Fibroblast of pulmonary artery (primary cell): ENCODE measurements around the gene KBTBD8.

ENCODE experiments used
- DNase-seq: peaks from one replicate; pipeline ENCODE4 v3.0.0-alpha.2; 2010; ENCODE audit warnings: low read depth
- H3K4me3 ChIP-seq: replicated peaks from 2 replicates; pipeline ENCODE4 v1.5.1; 2011; ENCODE audit warnings: low read depth, mild to moderate bottlenecking, control low read depth, low read length, moderate library complexity
- TF ChIP-seq, protein P1 (sequence below): IDR thresholded peaks from 2 replicates; pipeline ENCODE4 v1.5.1; 2011; ENCODE audit warnings: mild to moderate bottlenecking, control low read depth, low read length, inconsistent platforms; ENCODE audit errors: missing control alignments

Gene KBTBD8

GRCh38 chr3:67048067-67048714, 50.1 kb downstream of the KBTBD8 start:
- H3K4me3 ChIP-seq, result no peak overlapping the region
- no peak for DNase-seq
- TF ChIP-seq, protein P1, sequence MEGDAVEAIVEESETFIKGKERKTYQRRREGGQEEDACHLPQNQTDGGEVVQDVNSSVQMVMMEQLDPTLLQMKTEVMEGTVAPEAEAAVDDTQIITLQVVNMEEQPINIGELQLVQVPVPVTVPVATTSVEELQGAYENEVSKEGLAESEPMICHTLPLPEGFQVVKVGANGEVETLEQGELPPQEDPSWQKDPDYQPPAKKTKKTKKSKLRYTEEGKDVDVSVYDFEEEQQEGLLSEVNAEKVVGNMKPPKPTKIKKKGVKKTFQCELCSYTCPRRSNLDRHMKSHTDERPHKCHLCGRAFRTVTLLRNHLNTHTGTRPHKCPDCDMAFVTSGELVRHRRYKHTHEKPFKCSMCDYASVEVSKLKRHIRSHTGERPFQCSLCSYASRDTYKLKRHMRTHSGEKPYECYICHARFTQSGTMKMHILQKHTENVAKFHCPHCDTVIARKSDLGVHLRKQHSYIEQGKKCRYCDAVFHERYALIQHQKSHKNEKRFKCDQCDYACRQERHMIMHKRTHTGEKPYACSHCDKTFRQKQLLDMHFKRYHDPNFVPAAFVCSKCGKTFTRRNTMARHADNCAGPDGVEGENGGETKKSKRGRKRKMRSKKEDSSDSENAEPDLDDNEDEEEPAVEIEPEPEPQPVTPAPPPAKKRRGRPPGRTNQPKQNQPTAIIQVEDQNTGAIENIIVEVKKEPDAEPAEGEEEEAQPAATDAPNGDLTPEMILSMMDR, result no peak

GRCh38 chr3:67048715-67049074, 50.6 kb downstream of the KBTBD8 start:
- TF ChIP-seq, protein P1, result no peak
- no peak overlapping the region for H3K4me3 ChIP-seq
- DNase-seq, result no peak

DNA sequence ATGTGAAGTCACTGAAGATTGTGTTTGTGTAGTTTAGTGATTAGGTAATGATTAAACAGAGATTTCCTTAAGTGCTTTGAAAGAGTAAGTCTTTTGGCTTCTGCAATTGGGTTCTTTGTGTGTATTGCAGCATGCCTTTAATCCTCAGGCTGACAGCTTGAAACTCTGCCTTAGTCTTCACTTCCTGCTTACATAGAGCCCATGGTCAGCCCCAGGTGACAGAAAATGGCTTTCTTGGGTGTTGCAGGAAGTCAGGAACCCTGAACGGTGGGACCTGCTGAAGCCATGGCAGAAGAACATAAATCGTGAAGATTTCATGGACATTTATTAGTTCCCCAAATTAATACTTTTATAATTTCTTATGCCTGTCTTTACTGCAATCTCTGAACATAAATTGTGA, 61.3 kb downstream of the KBTBD8 start:
- H3K4me3 ChIP-seq, result no peak overlapping the region
- TF ChIP-seq, protein P1, result no peak
- DNase-seq, result no peak
